Activated naive CD4-positive, alpha-beta T cell treated with Interleukin-2 at 50 U/mL for 16 hours (primary cell): Measurements from ENCODE around the gene TMEM201.

Experiments used
- DNase-seq: peaks from one replicate; pipeline ENCODE4 v3.0.0-alpha.2; 2020

Gene TMEM201

DNA sequence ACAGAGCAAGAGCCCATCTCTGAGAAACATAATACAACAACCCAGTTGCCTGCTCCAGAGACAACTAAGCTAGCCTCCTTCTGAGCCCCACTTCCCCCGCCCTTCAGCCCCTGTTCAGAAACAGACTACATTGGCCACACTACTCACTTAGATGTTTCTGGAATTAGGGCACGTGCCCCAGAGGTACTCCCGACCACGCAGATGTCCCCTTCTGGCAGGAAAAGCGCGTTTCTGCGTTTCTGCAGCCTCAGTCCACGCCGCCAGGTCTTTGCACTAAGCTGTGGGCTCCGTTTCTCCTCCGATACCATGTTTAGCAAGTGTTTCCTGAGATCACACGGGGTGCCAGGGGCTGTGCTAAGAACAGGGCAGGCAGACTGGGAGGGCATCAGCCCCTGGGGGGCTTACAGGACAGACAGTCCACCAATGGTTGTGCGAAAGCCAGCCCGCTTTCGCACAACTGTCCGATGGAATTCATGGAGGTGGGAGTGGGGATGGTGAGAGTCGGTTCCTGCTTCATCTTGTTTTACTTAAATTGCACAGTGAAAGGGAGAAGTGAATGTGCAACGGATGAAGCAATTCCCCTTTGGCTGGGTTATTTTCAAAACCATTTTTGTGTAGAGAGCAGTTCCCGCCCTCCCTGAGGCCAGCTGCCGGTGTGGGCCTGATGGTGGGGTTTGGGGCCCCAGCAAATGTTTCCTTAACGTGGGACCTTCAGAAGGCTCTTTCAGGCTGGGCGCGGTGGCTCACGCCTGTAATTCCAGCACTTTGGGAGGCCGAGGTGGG, 65.5 kb downstream of the TMEM201 start:
- peak; percentile 34 for DNase-seq

DNA sequence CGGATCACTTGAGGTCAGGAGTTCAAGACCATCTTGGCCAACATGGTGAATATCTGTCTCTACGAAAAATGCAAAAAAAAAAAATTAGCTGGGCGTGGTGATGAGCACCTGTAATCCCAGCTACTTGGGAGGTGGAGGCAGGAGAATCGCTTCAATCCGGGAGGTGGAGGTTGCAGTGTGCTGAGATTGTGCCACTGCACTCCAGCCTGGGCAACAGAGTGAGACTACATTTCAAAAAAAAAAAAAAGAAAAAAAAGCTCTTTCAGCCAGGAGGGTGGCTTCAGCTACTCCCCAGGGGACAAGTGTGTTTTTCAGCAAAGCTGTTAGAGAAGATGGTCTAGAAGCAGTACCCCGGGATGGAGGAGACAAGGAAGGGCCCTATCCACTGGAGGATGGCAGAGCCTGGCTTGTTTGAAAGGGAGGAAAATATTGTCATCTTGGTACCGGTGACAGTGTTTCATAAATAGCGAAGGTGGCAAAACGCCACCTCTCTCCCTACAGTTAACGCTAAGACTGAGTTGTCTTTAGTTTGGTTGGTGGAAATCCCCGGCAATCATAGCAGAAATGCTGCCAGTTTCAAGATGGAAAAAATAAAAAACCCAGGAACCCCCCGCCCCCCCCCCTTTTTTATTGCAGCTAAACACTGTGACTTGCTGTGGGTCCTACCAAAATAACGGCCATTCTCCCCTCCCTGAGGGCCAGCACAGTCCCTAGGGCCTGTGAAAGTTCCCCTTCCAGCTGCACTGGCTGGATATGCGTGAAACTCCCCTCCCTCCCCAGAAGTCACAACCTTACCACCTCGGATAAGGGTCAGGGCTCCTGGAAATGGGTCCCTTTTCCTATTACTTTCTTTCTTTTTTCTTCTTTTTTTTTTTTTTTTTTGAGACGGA, 66.4 kb downstream of the TMEM201 start:
- DNase-seq, result peak; percentile 65

DNA sequence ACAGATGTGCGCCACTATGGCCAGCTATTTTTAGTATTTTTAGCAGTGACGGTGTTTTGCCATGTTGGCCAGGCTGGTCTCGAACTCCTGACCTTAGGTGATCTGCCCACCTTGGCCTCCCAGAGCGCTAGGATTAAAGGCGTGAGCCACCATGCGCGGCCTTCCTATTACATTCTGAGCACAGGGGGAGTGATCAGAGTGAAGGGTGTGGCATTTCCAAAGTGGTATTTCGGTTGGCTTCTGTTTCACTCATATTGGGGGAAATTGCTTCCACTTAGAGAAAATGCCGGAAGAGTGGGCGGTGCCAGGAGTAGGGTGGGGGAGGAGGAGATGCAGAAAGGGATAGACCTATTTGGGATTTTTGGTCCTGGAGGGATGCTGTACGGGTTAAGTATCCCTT, 67.1 kb downstream of the TMEM201 start:
- DNase-seq, result no peak

DNA sequence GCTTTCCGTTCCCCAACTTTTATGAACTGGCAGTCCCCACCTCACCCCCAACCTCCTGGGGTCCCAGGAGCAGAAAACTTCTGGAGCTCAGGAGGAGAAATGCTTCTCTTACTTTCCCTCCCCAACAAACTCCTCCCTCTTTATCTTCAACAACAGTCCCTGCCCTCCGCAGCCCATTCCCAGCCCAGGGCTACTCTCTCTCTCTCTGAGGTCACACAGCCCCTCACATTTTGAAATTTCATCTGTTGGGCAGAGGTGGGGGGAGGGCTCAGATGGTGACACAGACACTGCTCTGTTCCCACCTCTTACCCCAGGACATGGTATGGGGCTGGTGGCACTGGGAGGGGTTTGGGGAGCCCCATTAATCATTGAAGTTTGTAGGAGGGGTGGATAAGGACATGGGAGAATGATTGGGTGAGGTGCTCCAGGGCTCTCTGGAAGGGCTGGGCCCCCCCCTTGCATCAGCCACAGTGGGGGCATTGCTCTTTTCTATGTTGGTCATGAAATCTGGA, 68.9 kb downstream of the TMEM201 start:
- DNase-seq, result peak; percentile 21

DNA sequence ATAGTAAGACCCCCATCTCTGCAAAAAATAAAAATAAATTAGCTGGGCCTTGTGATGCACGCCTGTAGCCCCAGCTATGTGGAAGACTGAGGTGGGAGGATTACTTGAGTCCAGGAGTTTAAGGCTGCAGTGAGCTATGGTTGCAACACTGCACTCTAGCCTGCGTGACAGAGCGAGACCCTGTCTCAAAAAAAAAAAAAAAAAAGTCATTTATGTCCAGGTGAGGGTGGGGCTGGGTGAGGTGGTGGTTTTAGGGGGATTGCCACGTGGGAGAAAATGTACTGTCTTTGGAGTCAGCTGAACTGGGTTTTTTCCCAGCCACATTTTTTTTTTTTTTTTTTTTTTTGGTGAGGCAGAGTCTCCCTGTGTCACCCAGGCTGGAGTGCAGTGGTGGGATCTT, 69.5 kb downstream of the TMEM201 start:
- peak; percentile 18 for DNase-seq

DNA sequence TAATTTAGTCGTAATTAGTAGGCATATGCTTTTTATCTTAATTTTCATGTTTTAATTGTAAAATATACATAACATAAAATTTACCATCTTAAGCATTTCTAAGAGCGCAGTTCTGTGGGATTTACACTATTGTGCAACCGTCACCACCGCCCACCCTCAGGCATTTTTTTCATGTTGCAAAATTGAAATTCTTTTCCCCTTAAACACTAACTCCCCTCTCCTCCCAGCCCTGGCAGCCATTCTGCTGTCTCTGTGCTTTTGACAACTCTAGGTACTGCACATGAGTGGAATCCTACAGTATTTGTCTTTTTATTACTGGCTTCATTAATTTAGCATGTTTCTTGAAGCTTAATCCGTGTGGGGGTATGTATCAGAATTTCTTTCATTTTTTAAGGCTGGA, 70.6 kb downstream of the TMEM201 start:
- no peak for DNase-seq

DNA sequence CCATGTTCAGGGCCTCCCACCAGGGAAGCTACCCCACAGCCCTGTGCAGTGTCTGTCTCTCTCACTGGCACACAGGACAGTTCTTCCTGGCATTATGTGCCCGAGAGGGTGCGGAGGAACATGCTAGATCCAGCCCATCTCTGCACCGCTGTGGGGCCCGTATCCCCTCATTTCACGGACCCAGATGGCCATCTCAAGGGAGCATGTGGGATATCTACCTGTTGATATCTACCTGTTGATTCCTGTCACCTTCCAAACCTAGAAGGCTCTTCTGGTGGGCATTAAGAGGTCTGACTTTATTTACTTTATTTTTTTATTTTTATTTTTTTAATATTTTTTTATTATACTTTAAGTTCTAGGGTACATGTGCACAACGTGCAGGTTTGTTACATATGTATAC, 74.5 kb downstream of the TMEM201 start:
- no peak for DNase-seq
